Parathyroid adenoma (tissue), 2 donors: ENCODE measurements around the gene TAF4.

ENCODE experiments used
- H2AFZ ChIP-seq: fragments of 300-600 bp; sonication (generic); one replicate; pipeline ENCODE4 v1.7.0; 2017; ENCODE audit warnings: antibody characterized with exemption, mild to moderate bottlenecking
- H3K27ac ChIP-seq: fragments of 300-600 bp; sonication (generic); one replicate; pipeline ENCODE4 v1.7.0; 2017
- H3K27me3 ChIP-seq: fragments of 300-600 bp; sonication (generic); one replicate; pipeline ENCODE4 v1.7.0; 2017; ENCODE audit warnings: low read length; ENCODE audit not compliant: control insufficient read depth, insufficient read depth
- H3K36me3 ChIP-seq: fragments of 300-600 bp; sonication (generic); one replicate; pipeline ENCODE4 v1.7.0; 2017; ENCODE audit warnings: low read length; ENCODE audit not compliant: control insufficient read depth, insufficient read depth
- H3K4me1 ChIP-seq: fragments of 300-600 bp; sonication (generic); one replicate; pipeline ENCODE4 v1.7.0; 2017; ENCODE audit warnings: control low read depth
- H3K4me2 ChIP-seq: fragments of 300-600 bp; sonication (generic); one replicate; pipeline ENCODE4 v1.7.0; 2017; ENCODE audit warnings: low read length
- H3K4me3 ChIP-seq: fragments of 300-600 bp; sonication (generic); one replicate; pipeline ENCODE4 v1.7.0; 2017; ENCODE audit warnings: low read depth, low read length
- H3K79me2 ChIP-seq: fragments of 300-600 bp; sonication (generic); one replicate; pipeline ENCODE4 v1.7.0; 2017; ENCODE audit warnings: control low read depth
- H3K9ac ChIP-seq: fragments of 300-600 bp; sonication (generic); one replicate; pipeline ENCODE4 v1.7.0; 2017; ENCODE audit warnings: mild to moderate bottlenecking
- H3K9me3 ChIP-seq: fragments of 300-600 bp; sonication (generic); one replicate; pipeline ENCODE4 v1.7.0; 2017; ENCODE audit warnings: low read length; ENCODE audit not compliant: control insufficient read depth
- TF ChIP-seq, protein P1 (sequence below): fragments of 300-600 bp; sonication (generic); IDR thresholded peaks from one replicate; pipeline ENCODE4 v1.7.0; 2017; ENCODE audit warnings: antibody characterized with exemption, mild to moderate bottlenecking
- donor health status: primary hyperparathyroidism.

Gene TAF4

GRCh38 chr20:62052336-62052841 is 13.3 kb downstream of the TAF4 start:
- TF ChIP-seq, protein P1, sequence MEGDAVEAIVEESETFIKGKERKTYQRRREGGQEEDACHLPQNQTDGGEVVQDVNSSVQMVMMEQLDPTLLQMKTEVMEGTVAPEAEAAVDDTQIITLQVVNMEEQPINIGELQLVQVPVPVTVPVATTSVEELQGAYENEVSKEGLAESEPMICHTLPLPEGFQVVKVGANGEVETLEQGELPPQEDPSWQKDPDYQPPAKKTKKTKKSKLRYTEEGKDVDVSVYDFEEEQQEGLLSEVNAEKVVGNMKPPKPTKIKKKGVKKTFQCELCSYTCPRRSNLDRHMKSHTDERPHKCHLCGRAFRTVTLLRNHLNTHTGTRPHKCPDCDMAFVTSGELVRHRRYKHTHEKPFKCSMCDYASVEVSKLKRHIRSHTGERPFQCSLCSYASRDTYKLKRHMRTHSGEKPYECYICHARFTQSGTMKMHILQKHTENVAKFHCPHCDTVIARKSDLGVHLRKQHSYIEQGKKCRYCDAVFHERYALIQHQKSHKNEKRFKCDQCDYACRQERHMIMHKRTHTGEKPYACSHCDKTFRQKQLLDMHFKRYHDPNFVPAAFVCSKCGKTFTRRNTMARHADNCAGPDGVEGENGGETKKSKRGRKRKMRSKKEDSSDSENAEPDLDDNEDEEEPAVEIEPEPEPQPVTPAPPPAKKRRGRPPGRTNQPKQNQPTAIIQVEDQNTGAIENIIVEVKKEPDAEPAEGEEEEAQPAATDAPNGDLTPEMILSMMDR = no peak
- H3K4me3 ChIP-seq = no peak overlapping the region
- H3K9ac ChIP-seq = no peak overlapping the region
- H2AFZ ChIP-seq = no peak overlapping the region
- no peaks in the 10 kb centered on the region for H3K27me3 ChIP-seq
- no peaks in the 10 kb centered on the region for H3K36me3 ChIP-seq
- no peaks in the 10 kb centered on the region for H3K4me1 ChIP-seq
- peaks cover 90% of the 10 kb centered on the region for H3K79me2 ChIP-seq
- H3K27ac ChIP-seq = no peak overlapping the region
- H3K4me2 ChIP-seq = no peak overlapping the region
- H3K9me3 ChIP-seq = no peaks in the 10 kb centered on the region

GRCh38 chr20:62051546-62052255 is 14.0 kb downstream of the TAF4 start:
- Histone ChIP-seq H3K4me3 (no peak overlapping the region), H3K79me2 (peaks cover 84% of the 10 kb centered on the region), H3K9ac (no peak overlapping the region), H3K4me1 (no peaks in the 10 kb centered on the region), H3K36me3 (no peaks in the 10 kb centered on the region), H2AFZ (no peak overlapping the region), H3K4me2 (no peak overlapping the region), H3K27me3 (no peaks in the 10 kb centered on the region), H3K27ac (no peak overlapping the region), H3K9me3 (no peaks in the 10 kb centered on the region)
- TF ChIP-seq, protein P1 = no peak

DNA sequence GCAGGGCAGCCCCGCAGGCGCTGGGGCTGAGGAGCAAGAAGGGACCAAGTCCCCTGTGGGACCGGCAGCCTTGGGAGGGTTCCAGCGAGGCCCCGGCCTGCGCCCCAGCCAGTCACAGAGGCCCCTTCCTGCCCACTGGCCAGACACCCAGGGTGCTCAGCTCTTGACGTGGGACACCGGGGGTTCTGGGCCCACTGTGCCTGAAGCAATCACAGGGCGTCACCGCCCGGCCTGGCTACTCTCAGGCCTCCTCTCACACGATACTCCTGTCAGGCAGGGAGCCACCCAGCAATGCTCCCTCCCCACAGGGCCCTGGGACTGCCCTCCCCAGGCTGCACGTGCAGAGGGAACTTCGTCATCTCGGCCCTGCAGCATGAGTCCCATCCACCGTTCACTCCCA is 14.5 kb downstream of the TAF4 start:
- H3K27me3 ChIP-seq = no peaks in the 10 kb centered on the region
- H3K9me3 ChIP-seq = no peaks in the 10 kb centered on the region
- H3K36me3 ChIP-seq = no peaks in the 10 kb centered on the region
- H3K79me2 ChIP-seq = peaks cover 80% of the 10 kb centered on the region
- H3K4me1 ChIP-seq = no peaks in the 10 kb centered on the region
- TF ChIP-seq, protein P1 = no peak
- no peak overlapping the region for H2AFZ ChIP-seq
- H3K4me2 ChIP-seq = no peak overlapping the region
- H3K4me3 ChIP-seq = no peak overlapping the region
- H3K9ac ChIP-seq = no peak overlapping the region
- H3K27ac ChIP-seq = no peak overlapping the region

- TF ChIP-seq, protein P1 = no peak
- Histone ChIP-seq H3K36me3 (no peaks in the 10 kb centered on the region), H3K27me3 (no peaks in the 10 kb centered on the region), H3K9ac (no peak overlapping the region), H3K9me3 (no peaks in the 10 kb centered on the region), H3K4me1 (no peaks in the 10 kb centered on the region), H3K4me3 (no peak overlapping the region), H3K27ac (no peak overlapping the region), H3K4me2 (no peak overlapping the region), H3K79me2 (peaks cover 77% of the 10 kb centered on the region), H2AFZ (no peak overlapping the region)
Measured at GRCh38 chr20:62050166-62051120, 15.2 kb downstream of the TAF4 start.
